Head of caudate nucleus (tissue), 42 donors: ENCODE measurements around the gene SAMD9.
A peak's percentile ranks its signal among the peaks of the same experiment; 100 is the strongest.
"Not testable (repeated sequence)": the region's sequence is repeated elsewhere in the genome, so short reads cannot be mapped to it uniquely, and the experiment has no call there.

Experiments used
- DNase-seq, 42 donors: peaks; one replicate each; pipeline versions ENCODE4 v3.0.0 to v3.0.0-alpha.2; 2020 to 2021; ENCODE audit warnings: mixed read lengths in 7 of 42
- intact Hi-C: fragments of 100-400 bp; cut with DNase I; formaldehyde crosslinking; loops from one replicate; pipeline ENCODE4 v1.15.0; 2022

The SAMD9 gene

GRCh38 chr7:93123532-93123931 lies 5.8 kb upstream of the SAMD9 start:
- intact Hi-C loops, result not testable (repeated sequence)

GRCh38 chr7:93120592-93121549 lies 3.1 kb upstream of the SAMD9 start:
- intact Hi-C loops, result no loop called here
- DNase-seq, result no peak

More at GRCh38 chr7:93123532-93123931, 5.8 kb upstream of the SAMD9 start:
- DNase-seq, result not testable (repeated sequence)

GRCh38 chr7:93119191-93119905 lies 1.6 kb upstream of the SAMD9 start:
- intact Hi-C loops, result no loop called here
- no peak for DNase-seq

GRCh38 chr7:93117327-93117726 lies 452 bp downstream of the SAMD9 start:
- intact Hi-C loops, result no loop called here
- no peak for DNase-seq

- DNase-seq, result no peak
- intact Hi-C loops, result no loop called here
Observed at GRCh38 chr7:93115796-93116195, 2.0 kb downstream of the SAMD9 start.

GRCh38 chr7:93108003-93108402 lies 9.8 kb downstream of the SAMD9 start:
- no peak for DNase-seq
- intact Hi-C loops, result no loop called here

GRCh38 chr7:93097388-93097787 lies 20.4 kb downstream of the SAMD9 start:
- DNase-seq, result no peak
- intact Hi-C loops, result no loop called here

GRCh38 chr7:93092757-93093370 lies 24.9 kb downstream of the SAMD9 start:
- intact Hi-C loops, result no loop called here

GRCh38 chr7:93073357-93073756 lies 44.4 kb downstream of the SAMD9 start:
- intact Hi-C loops, DNase-seq: not testable (repeated sequence)

More at GRCh38 chr7:93092757-93093370, 24.9 kb downstream of the SAMD9 start:
- DNase-seq, result no peak

GRCh38 chr7:93062599-93062998 lies 55.2 kb downstream of the SAMD9 start:
- intact Hi-C loops, result no loop called here
- no peak for DNase-seq

- intact Hi-C loops, result no loop called here
- no peak for DNase-seq
Observed at GRCh38 chr7:93060865-93061264, 56.9 kb downstream of the SAMD9 start.

- intact Hi-C loops, result no loop called here
- DNase-seq, result no peak
Observed at GRCh38 chr7:93060025-93060424, 57.8 kb downstream of the SAMD9 start.

GRCh38 chr7:93056621-93057020 lies 61.2 kb downstream of the SAMD9 start:
- DNase-seq, result not testable (repeated sequence)
- intact Hi-C loops, result loop anchor here (10.0 kb wide), 1 partner anchor 222 kb away; the partner anchor contains the start of gene CDK6

GRCh38 chr7:93055543-93056107 lies 62.2 kb downstream of the SAMD9 start:
- peak in 1 of 42 donors; percentile 6 for DNase-seq
- intact Hi-C loops, result loop anchor here (10.0 kb wide), 1 partner anchor 221 kb away; the partner anchor contains the start of gene CDK6

GRCh38 chr7:93054975-93055374 lies 62.8 kb downstream of the SAMD9 start:
- no peak for DNase-seq
- intact Hi-C loops, result loop anchor here (10.0 kb wide), 1 partner anchor 220 kb away; the partner anchor contains the start of gene CDK6

GRCh38 chr7:93053949-93054943 lies 63.5 kb downstream of the SAMD9 start:
- DNase-seq, result no peak
- intact Hi-C loops, result loop anchor here (10.0 kb wide), 1 partner anchor 219 kb away; the partner anchor contains the start of gene CDK6

GRCh38 chr7:93053209-93053948 lies 64.4 kb downstream of the SAMD9 start:
- no peak for DNase-seq
- intact Hi-C loops, result loop anchor here (10.0 kb wide), 1 partner anchor 219 kb away; the partner anchor contains the start of gene CDK6
